GM04503 (cell line): ENCODE results near the gene ADAMTS4.
A peak's percentile ranks its signal among the peaks of the same experiment; 100 is the strongest.

Source experiments
- DNase-seq: peaks from one replicate; pipeline ENCODE4 v3.0.0-alpha.2; 2012; ENCODE audit warnings: low read depth

Gene ADAMTS4

GRCh38 chr1:161196111-161196510, 2.7 kb downstream of the ADAMTS4 start:
- DNase-seq = no peak

- DNase-seq = no peak
Measured at GRCh38 chr1:161195171-161195570, 3.7 kb downstream of the ADAMTS4 start.

GRCh38 chr1:161193561-161194235, 5.2 kb downstream of the ADAMTS4 start:
- no peak for DNase-seq

- DNase-seq = no peak
Measured at GRCh38 chr1:161192476-161193465, 6.1 kb downstream of the ADAMTS4 start.

- DNase-seq = no peak
Measured at GRCh38 chr1:161191971-161192370, 6.9 kb downstream of the ADAMTS4 start.

- DNase-seq = no peak
Measured at GRCh38 chr1:161190962-161191521, 7.8 kb downstream of the ADAMTS4 start.

- DNase-seq = no peak
Measured at GRCh38 chr1:161189036-161189435, 9.8 kb downstream of the ADAMTS4 start.

- no peak for DNase-seq
Measured at GRCh38 chr1:161188381-161188780, 10.5 kb downstream of the ADAMTS4 start.

- DNase-seq = no peak
Measured at GRCh38 chr1:161187311-161187710, 11.5 kb downstream of the ADAMTS4 start.

- no peak for DNase-seq
Measured at GRCh38 chr1:161185732-161186311, 13.0 kb downstream of the ADAMTS4 start.

- peak; percentile 72 for DNase-seq
Measured at GRCh38 chr1:161185282-161185682, 13.6 kb downstream of the ADAMTS4 start.

GRCh38 chr1:161182214-161182613, 16.6 kb downstream of the ADAMTS4 start:
- no peak for DNase-seq

- no peak for DNase-seq
Measured at GRCh38 chr1:161180639-161181038, 18.2 kb downstream of the ADAMTS4 start.

GRCh38 chr1:161179698-161180097, 19.2 kb downstream of the ADAMTS4 start:
- DNase-seq = no peak

- no peak for DNase-seq
Measured at GRCh38 chr1:161177936-161178244, 21.0 kb downstream of the ADAMTS4 start.

GRCh38 chr1:161177112-161177935, 21.5 kb downstream of the ADAMTS4 start, which contains the start of gene B4GALT3:
Gene B4GALT3 (minus strand): TSS chr1:161177507. CDS start chr1:161176060, 1,447 bp downstream.
- DNase-seq = no peak

GRCh38 chr1:161176468-161177111, 22.3 kb downstream of the ADAMTS4 start:
- DNase-seq = no peak

GRCh38 chr1:161175771-161176453, 22.9 kb downstream of the ADAMTS4 start:
- no peak for DNase-seq

GRCh38 chr1:161174911-161175310, 23.9 kb downstream of the ADAMTS4 start:
- DNase-seq = no peak

GRCh38 chr1:161173711-161174110, 25.1 kb downstream of the ADAMTS4 start:
- DNase-seq = no peak
